Activated naive CD4-positive, alpha-beta T cell treated with anti-CD3 and anti-CD28 coated beads, Interleukin-2, amount 50 U/mL, for 24 hours (primary cell): ENCODE data around the gene TMEM9.

Experiments
- H3K27ac Mint-ChIP-seq: one replicate; pipeline ENCODE4 v1.8.0; 2021; ENCODE audit warnings: mild to moderate bottlenecking, mixed read lengths
- H3K27me3 Mint-ChIP-seq: one replicate; pipeline ENCODE4 v1.8.0; 2021; ENCODE audit warnings: mixed read lengths
- H3K36me3 Mint-ChIP-seq: one replicate; pipeline ENCODE4 v1.8.0; 2021; ENCODE audit warnings: mixed read lengths
- H3K4me1 Mint-ChIP-seq: one replicate; pipeline ENCODE4 v1.8.0; 2021; ENCODE audit warnings: mixed read lengths
- H3K4me3 Mint-ChIP-seq: one replicate; pipeline ENCODE4 v1.8.0; 2021; ENCODE audit warnings: mild to moderate bottlenecking, mixed read lengths
- H3K9me3 Mint-ChIP-seq: one replicate; pipeline ENCODE4 v1.8.0; 2021; ENCODE audit warnings: mixed read lengths

Gene TMEM9

DNA sequence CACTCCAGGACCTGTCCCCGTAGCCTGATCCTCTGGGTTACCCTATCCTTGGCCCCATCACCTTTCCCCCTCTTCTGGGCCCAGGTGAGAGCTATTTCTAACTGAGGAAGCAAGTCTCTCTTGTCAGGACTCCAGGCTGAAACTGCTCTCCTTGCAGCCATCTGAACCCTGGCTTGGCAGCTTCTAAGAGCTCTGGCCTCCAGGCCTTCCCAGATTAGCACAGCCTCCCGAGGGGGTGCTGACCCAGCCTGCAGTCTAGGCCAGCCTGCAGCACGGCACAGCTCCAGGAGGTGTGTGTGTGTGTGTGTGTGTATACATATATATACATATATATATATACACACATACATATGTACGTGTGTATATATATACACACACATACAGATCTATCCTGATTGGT is 59.4 kb downstream of the TMEM9 start:
- Mint-ChIP-seq H3K27ac (no peak overlapping the region), H3K9me3 (no peaks in the 10 kb centered on the region), H3K4me1 (no peaks in the 10 kb centered on the region), H3K27me3 (no peaks in the 10 kb centered on the region), H3K4me3 (no peak overlapping the region), H3K36me3 (no peaks in the 10 kb centered on the region)

DNA sequence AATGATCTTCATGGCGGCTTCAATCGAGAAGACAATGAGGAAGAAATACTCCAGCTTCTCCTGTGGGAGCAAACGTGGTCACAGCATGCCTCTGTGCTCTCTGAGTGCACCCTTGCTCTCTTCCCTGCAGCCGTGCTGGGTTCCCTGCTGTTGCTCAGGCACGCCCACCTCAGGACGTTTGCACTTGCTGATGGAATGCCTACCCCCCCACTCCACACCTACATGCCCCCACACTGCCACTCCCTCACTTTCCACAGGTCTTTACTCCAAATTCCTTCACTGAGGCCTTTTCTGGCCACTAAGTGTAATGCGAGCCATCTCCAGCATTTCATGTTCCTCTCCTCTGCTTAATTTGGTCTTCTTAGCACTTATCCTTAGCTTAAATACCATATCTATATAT is 60.3 kb downstream of the TMEM9 start:
- no peak overlapping the region for H3K4me3 Mint-ChIP-seq
- no peaks in the 10 kb centered on the region for H3K4me1 Mint-ChIP-seq
- no peaks in the 10 kb centered on the region for H3K9me3 Mint-ChIP-seq
- H3K27ac Mint-ChIP-seq, result no peak overlapping the region
- H3K36me3 Mint-ChIP-seq, result no peaks in the 10 kb centered on the region
- H3K27me3 Mint-ChIP-seq, result no peaks in the 10 kb centered on the region

DNA sequence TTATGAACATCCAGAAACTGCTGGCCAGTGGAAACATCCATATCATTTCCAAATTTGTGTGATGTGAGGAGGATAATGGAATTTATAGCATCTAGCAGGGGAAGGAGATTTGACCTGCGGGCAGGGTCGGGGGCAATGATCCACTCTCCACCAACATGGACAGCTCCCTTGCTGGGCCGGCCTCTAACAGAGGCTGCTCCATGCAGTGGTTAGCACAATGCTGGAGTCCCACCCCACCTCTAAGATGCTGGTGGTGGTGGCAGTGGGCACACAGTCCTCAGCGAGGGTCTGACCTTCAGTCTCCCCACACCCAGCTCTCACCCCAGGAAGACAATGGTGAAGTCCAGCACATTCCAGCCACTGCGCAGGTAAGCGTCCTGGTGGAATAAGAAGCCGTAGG is 60.7 kb downstream of the TMEM9 start:
- Mint-ChIP-seq H3K4me3 (no peak overlapping the region), H3K36me3 (no peaks in the 10 kb centered on the region)

DNA sequence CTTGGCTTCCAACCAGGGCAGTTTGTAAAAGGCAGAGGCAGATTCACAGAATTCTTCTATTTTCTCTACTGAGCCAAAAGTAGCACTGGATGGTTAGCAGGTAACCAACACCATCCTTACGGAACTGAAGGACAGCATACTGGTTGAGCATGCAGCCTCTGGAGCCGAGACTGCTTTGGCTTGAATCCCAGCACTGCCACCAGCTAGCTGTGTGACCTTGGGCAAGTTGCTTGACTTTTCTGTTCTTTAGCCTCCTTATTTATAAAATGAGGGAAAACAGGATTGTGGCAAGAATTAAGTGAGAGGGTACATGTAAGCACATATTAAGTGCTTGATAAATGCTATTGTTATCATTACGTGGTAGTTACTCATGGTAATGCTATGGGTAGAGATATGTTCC is 61.5 kb downstream of the TMEM9 start:
- Mint-ChIP-seq H3K4me1 (no peaks in the 10 kb centered on the region), H3K27me3 (peaks cover 3% of the 10 kb centered on the region), H3K4me3 (no peak overlapping the region), H3K36me3 (no peaks in the 10 kb centered on the region), H3K27ac (no peak overlapping the region), H3K9me3 (no peaks in the 10 kb centered on the region)

More for the DNA sequence above, 60.7 kb downstream of the TMEM9 start:
- no peak overlapping the region for H3K27ac Mint-ChIP-seq
- no peaks in the 10 kb centered on the region for H3K4me1 Mint-ChIP-seq
- H3K27me3 Mint-ChIP-seq, result no peaks in the 10 kb centered on the region
- H3K9me3 Mint-ChIP-seq, result no peaks in the 10 kb centered on the region

DNA sequence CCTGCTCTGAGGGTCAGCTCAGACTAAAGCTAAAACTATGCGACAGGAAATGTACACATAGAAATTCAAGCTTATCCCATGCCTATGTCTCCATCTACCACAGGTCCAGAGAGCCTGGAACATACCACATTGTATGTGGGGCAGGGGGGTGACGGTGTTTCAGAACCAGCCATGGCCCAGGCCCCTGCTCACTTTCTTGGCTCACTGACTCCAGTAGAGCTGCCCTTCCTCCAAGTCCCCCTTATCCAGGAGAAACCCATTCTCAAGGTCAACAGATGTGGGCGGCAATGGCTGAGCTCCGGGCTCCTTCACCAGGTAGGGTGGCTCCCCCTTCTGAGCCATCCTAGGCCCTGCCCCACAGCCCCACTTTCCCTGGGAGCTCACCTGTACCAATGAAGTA is 63.0 kb downstream of the TMEM9 start:
- Mint-ChIP-seq H3K4me1 (no peaks in the 10 kb centered on the region), H3K4me3 (no peak overlapping the region), H3K27ac (no peak overlapping the region)

DNA sequence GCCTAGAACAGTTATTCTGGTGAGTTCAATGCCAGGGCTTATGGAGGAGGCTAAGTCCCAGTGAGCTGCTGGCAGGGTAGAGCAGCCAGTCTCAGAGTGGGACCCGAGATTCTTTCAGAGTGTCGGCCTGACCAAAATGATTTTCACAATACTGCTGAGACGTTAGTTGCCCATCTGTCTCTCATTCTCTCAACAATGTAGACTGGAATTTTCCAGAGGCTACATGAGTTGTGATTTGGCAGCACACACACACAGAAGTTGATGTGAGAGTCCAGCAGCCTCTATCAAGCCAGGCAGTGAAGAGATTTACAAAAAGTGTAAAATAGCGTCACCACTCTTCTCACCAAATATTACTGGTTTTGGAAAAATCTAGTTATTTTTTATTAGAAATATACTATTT is 63.7 kb downstream of the TMEM9 start:
- no peak overlapping the region for H3K4me3 Mint-ChIP-seq
- H3K4me1 Mint-ChIP-seq, result no peaks in the 10 kb centered on the region
- H3K27ac Mint-ChIP-seq, result no peak overlapping the region
- no peaks in the 10 kb centered on the region for H3K36me3 Mint-ChIP-seq
- H3K9me3 Mint-ChIP-seq, result no peaks in the 10 kb centered on the region
- H3K27me3 Mint-ChIP-seq, result peaks cover 3% of the 10 kb centered on the region

More for the DNA sequence above, 63.0 kb downstream of the TMEM9 start:
- Mint-ChIP-seq H3K27me3 (peaks cover 3% of the 10 kb centered on the region), H3K36me3 (no peaks in the 10 kb centered on the region), H3K9me3 (no peaks in the 10 kb centered on the region)

DNA sequence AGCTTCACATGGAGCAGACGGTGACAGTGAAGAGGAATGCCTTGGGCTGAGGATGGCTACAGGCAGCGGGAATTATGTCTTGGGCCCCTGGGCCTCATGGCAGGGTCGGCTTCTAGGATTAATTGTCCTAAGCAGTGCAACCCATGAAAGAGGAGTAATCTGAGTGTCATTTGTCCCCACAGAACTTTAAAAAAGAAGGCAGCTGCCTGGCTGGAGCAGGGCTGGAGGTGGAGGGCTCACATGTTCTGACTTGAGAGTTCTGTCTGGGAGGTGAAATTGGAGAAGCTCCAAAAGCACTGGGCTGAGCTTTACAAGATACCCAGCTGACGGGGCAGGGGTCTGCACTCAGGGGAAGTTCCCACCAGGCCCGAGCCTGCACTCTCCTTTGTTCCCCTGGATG is 64.7 kb downstream of the TMEM9 start:
- peaks cover 3% of the 10 kb centered on the region for H3K27me3 Mint-ChIP-seq
- H3K9me3 Mint-ChIP-seq, result no peaks in the 10 kb centered on the region
- no peaks in the 10 kb centered on the region for H3K4me1 Mint-ChIP-seq
- no peak overlapping the region for H3K27ac Mint-ChIP-seq
- H3K36me3 Mint-ChIP-seq, result no peaks in the 10 kb centered on the region
- H3K4me3 Mint-ChIP-seq, result no peak overlapping the region

DNA sequence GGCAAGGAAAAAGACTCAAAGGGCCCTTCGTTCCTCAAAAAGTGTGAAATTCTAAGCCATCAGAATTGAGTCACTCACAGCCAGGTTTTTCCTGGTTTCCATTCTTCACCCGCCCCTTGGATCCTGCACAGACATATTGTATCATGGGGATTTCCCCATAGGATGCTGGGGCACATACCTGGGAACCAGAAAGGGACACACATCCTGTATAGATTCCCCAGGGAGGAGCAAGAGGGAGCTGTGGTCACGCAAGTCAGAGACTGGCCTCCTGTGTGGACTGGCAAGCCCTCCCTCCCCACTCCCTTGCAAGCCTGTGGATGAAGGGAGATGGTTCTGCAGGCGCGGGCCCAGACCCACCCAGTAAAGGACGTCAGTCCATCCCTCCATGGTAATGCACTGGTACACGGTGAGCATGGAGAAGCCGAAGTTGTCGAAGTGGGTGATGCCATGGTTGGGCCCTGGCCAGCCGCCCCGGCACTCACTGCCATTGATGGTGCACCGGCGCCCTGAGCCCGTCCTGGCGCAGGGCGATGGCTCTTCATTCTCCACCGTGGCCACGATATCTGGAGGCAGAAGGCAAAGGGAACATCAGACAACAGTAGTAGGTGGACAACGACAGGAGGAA is 65.3 kb downstream of the TMEM9 start:
- Mint-ChIP-seq H3K27me3 (peaks cover 3% of the 10 kb centered on the region), H3K4me1 (no peaks in the 10 kb centered on the region), H3K27ac (no peak overlapping the region), H3K9me3 (no peaks in the 10 kb centered on the region), H3K36me3 (no peaks in the 10 kb centered on the region), H3K4me3 (no peak overlapping the region)

DNA sequence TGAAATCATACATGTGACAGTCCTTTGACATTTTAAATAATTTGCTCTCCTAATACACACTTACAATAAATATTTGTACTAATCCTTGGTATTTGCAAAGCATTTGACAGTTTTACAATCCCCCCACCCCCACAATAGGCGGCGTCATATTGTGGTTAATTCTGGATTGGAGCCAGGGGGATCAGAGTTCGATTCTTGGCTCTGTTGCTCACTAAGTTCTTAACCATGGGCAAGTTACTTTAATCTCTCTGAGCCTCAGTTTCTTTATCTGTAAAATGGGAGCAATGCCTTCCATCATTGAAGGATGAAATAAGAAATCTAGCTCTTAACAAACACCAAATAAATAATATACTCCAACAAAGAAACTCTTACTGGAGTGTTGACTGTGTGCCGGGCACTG is 65.9 kb downstream of the TMEM9 start:
- Mint-ChIP-seq H3K4me3 (no peak overlapping the region), H3K36me3 (no peaks in the 10 kb centered on the region), H3K4me1 (no peaks in the 10 kb centered on the region), H3K9me3 (no peaks in the 10 kb centered on the region), H3K27me3 (peaks cover 3% of the 10 kb centered on the region), H3K27ac (no peak overlapping the region)

DNA sequence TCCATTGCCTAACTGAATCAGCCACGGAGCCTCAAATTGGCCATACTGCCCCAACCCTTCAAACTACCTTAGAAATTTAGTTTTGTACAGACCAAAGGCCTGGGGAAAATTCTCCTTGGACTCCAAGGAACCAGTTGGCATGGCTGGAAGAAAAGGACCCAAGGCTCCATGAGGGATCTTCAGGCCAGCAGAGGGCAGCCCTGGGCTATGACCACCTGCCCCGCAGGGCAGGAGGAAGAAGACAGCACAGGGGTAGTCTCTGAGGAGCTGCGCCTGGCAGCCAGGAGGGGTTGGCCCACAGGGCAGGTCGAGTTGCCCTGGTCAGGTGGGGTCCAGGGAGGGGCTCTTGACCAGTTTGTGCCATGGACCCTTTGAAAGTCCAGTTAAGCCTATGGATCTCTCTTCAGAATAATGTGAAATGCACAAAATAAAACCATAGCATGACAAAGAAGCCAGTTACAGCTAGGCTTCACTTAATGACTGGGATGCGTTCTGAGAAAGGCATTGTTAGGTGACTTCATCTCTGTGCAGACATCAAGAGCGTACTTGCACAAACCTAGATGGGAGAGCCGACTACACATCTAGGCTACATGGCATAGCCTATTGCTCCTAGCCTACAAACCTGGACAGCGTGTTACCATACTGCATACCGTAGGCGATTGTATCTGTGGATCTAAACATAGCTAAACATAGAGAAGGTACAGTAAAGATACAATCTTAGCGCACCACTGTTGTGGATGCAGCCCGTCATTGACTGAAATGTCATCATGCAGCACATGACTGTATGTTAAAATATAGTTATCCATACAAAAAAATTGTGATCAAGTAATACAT is 68.2 kb downstream of the TMEM9 start:
- Mint-ChIP-seq H3K4me3 (no peak overlapping the region), H3K27me3 (peaks cover 3% of the 10 kb centered on the region), H3K36me3 (no peaks in the 10 kb centered on the region), H3K27ac (no peak overlapping the region), H3K4me1 (no peaks in the 10 kb centered on the region), H3K9me3 (no peaks in the 10 kb centered on the region)
